AG04450 (cell line): ENCODE data around the gene LMTK2. TPM values are rescaled to one million over a fixed set of nuclear protein-coding genes. Genes with fewer than 3 reads are reported as not detected.

Experiments used
- polyA plus RNA-seq: library from polyadenylated mRNA; depleted of rRNA; stranded (reverse); fragments of >200 nt; gene quantifications from 2 replicates; pipeline ENCODE4 v1.2.3, GENCODE V29; 2011; rRNA removed

LMTK2 gene
- polyA plus RNA-seq, 1 experiment: 3.7 TPM

Other genes with a start within 250 kb of the LMTK2 start
- gene ASNS, start 234.5 kb upstream of the LMTK2 start, polyA plus RNA-seq: 113 and 117 TPM in 2 replicates
- gene OCM2, start 116.7 kb upstream of the LMTK2 start, polyA plus RNA-seq: not detected in 2 replicates
- not detected in 2 replicates for gene BHLHA15, start 104.6 kb downstream of the LMTK2 start, polyA plus RNA-seq
- gene TECPR1, start 145.4 kb downstream of the LMTK2 start, polyA plus RNA-seq: 3.5 and 5.0 TPM in 2 replicates
- 91.9 and 104 TPM in 2 replicates for gene BRI3, start 174.8 kb downstream of the LMTK2 start, polyA plus RNA-seq